ENCODE measurements around the gene MDM2.

MDM2 gene

GRCh38 chr12:68878846-68879245, 70.9 kb downstream of the MDM2 start:
- DNase-seq (ENCODE audit: low spot score), result no peak

GRCh38 chr12:68880660-68881325, 72.8 kb downstream of the MDM2 start:
- DNase-seq (ENCODE audit: low spot score), result no peak

GRCh38 chr12:68882251-68882964, 74.4 kb downstream of the MDM2 start:
- DNase-seq (ENCODE audit: low spot score), result no peak

- no peak for DNase-seq (ENCODE audit: low spot score)
Observed at GRCh38 chr12:68883151-68883550, 75.2 kb downstream of the MDM2 start.

- no peak for DNase-seq (ENCODE audit: low spot score)
Observed at GRCh38 chr12:68884251-68884650, 76.3 kb downstream of the MDM2 start.

- DNase-seq (ENCODE audit: low spot score), result no peak
Observed at GRCh38 chr12:68885381-68885780, 77.4 kb downstream of the MDM2 start.

GRCh38 chr12:68886636-68887572, 78.9 kb downstream of the MDM2 start:
- DNase-seq (ENCODE audit: low spot score), result no peak

GRCh38 chr12:68887641-68888040, 79.7 kb downstream of the MDM2 start:
- DNase-seq (ENCODE audit: low spot score), result no peak

- no peak for DNase-seq (ENCODE audit: low spot score)
Observed at GRCh38 chr12:68888243-68888642, 80.3 kb downstream of the MDM2 start.

- DNase-seq (ENCODE audit: low spot score), result no peak
Observed at GRCh38 chr12:68890701-68891113, 82.7 kb downstream of the MDM2 start.

GRCh38 chr12:68891141-68891540, 83.2 kb downstream of the MDM2 start:
- no peak for DNase-seq (ENCODE audit: low spot score)

- no peak for DNase-seq (ENCODE audit: low spot score)
Observed at GRCh38 chr12:68893201-68893600, 85.2 kb downstream of the MDM2 start.

GRCh38 chr12:68893741-68894140, 85.8 kb downstream of the MDM2 start:
- no peak for DNase-seq (ENCODE audit: low spot score)

GRCh38 chr12:68894276-68894855, 86.4 kb downstream of the MDM2 start:
- DNase-seq (ENCODE audit: low spot score), result no peak

- DNase-seq (ENCODE audit: low spot score), result no peak
Observed at GRCh38 chr12:68896881-68897540, 89.0 kb downstream of the MDM2 start.

- DNase-seq (ENCODE audit: low spot score), result no peak
Observed at GRCh38 chr12:68899251-68899771, 91.3 kb downstream of the MDM2 start.

GRCh38 chr12:68900241-68900640, 92.3 kb downstream of the MDM2 start:
- DNase-seq (ENCODE audit: low spot score), result no peak
